Endothelial cell of umbilical vein (primary cell): Measurements from ENCODE around the gene ZNF888. TPM values are rescaled to one million over a fixed set of nuclear protein-coding genes. Genes with fewer than 3 reads are reported as not detected.

Experiments
- BruUV-seq: library from RNA; stranded (reverse); fragments of 400-500 nt; replicated peaks from 2 replicates; lab custom pipeline; 2021; lab: Mats Ljungman, UMichigan
- CTCF ChIA-PET: fragments of 300-600, 350-600 bp; sonication (Branson Sonifier 250); formaldehyde crosslinking; loops from one replicate; lab custom pipeline; 2021; ENCODE audit warnings: antibody characterized with exemption, inconsistent platforms; lab: Charles Lee
- POLR2A ChIA-PET: fragments of 300-600, 350-600 bp; sonication (Branson Sonifier 250); formaldehyde crosslinking; loops from one replicate; lab custom pipeline; 2021; ENCODE audit warnings: antibody characterized with exemption, inconsistent platforms; lab: Charles Lee
- DNase-seq: peaks from one replicate; pipeline ENCODE4 v3.0.0-alpha.2; 2011; ENCODE audit warnings: low read depth, low spot score
- FAIRE-seq: peaks from 2 replicates; lab custom pipeline; 2011; peaks lifted over from hg19 to GRCh38; lab: Jason Lieb, UNC
- H2AFZ ChIP-seq: 2 replicates; pipeline ENCODE4 v1.6.0; 2012; ENCODE audit warnings: low read depth, low read length, control low read depth, inconsistent platforms
- H3K27ac ChIP-seq: 2 replicates; pipeline ENCODE4 v1.5.1; 2011; ENCODE audit warnings: low read depth, mild to moderate bottlenecking, control low read depth, low read length, moderate library complexity; ENCODE audit not compliant: insufficient read depth
- H3K27me3 ChIP-seq, 2 experiments: 2 replicates each; pipeline versions ENCODE4 v1.6.0 to v1.6.1; 2011; ENCODE audit warnings: low read length in 2 of 2, mixed read lengths in 1 of 2; ENCODE audit not compliant: control insufficient read depth in 2 of 2, insufficient read depth in 2 of 2
- H3K36me3 ChIP-seq, 2 experiments: 2 replicates in 1 of 2; 3 replicates in 1 of 2; pipeline ENCODE4 v1.5.1; 2011; ENCODE audit warnings: low read length in 2 of 2, mild to moderate bottlenecking in 1 of 2, moderate library complexity in 1 of 2; ENCODE audit not compliant: control insufficient read depth in 2 of 2, insufficient read depth in 2 of 2; ENCODE audit errors: extremely low read depth in 1 of 2
- H3K4me1 ChIP-seq: 3 replicates; pipeline ENCODE4 v1.5.1; 2011; ENCODE audit warnings: mild to moderate bottlenecking, low read length; ENCODE audit not compliant: control insufficient read depth, insufficient read depth; ENCODE audit errors: extremely low read depth
- H3K4me2 ChIP-seq: 2 replicates; pipeline ENCODE4 v1.6.1; 2011; ENCODE audit warnings: low read length, control low read depth, mixed read lengths; ENCODE audit not compliant: insufficient read depth
- H3K4me3 ChIP-seq, 3 experiments: fragments of 200-600 bp in 1 of 3; sonication (generic), shearing (Covaris generic) in 1 of 3; replicated peaks in 1 of 3; 2 replicates each; pipeline ENCODE4 v1.5.1; 2011 to 2016; ENCODE audit warnings: control low read depth in 3 of 3, low read length in 3 of 3, mild to moderate bottlenecking in 2 of 3, inconsistent platforms in 1 of 3, low read depth in 1 of 3, moderate library complexity in 1 of 3; ENCODE audit not compliant: insufficient read depth in 1 of 3
- H3K79me2 ChIP-seq: 2 replicates; pipeline ENCODE4 v1.6.0; 2012; ENCODE audit warnings: low read length, inconsistent platforms; ENCODE audit not compliant: control insufficient read depth, insufficient read depth
- H3K9ac ChIP-seq: replicated peaks from 2 replicates; pipeline ENCODE3; 2011; ENCODE audit warnings: low read length, control low read depth; ENCODE audit not compliant: insufficient read depth; ENCODE audit errors: extremely low read depth
- H3K9me1 ChIP-seq: replicated peaks from 3 replicates; pipeline ENCODE4 v1.6.0; 2011; ENCODE audit warnings: mild to moderate bottlenecking, low read length; ENCODE audit not compliant: control insufficient read depth, insufficient read depth; ENCODE audit errors: extremely low read depth
- H3K9me3 ChIP-seq: replicated peaks from 2 replicates; pipeline ENCODE4 v1.5.1; 2012; ENCODE audit warnings: low read length, inconsistent platforms; ENCODE audit not compliant: control insufficient read depth, insufficient read depth
- H4K20me1 ChIP-seq: replicated peaks from 2 replicates; pipeline ENCODE3; 2011; ENCODE audit warnings: mild to moderate bottlenecking, low read length; ENCODE audit not compliant: control insufficient read depth, insufficient read depth; ENCODE audit errors: extremely low read depth
- EZH2 ChIP-seq: IDR thresholded peaks from 2 replicates; pipeline ENCODE4 v1.6.1; 2012; ENCODE audit warnings: borderline replicate concordance, low read depth, mild to moderate bottlenecking, moderate library complexity, low read length, inconsistent platforms; ENCODE audit not compliant: severe bottlenecking
- FOS ChIP-seq: IDR thresholded peaks from 2 replicates; pipeline ENCODE4 v1.6.1; 2011; ENCODE audit warnings: mild to moderate bottlenecking, low read length, moderate library complexity, borderline replicate concordance; ENCODE audit not compliant: insufficient read depth
- GATA2 ChIP-seq: IDR thresholded peaks from 2 replicates; pipeline ENCODE4 v1.7.0; 2011; ENCODE audit warnings: low read depth, mild to moderate bottlenecking, moderate library complexity, mixed read lengths, low read length; ENCODE audit not compliant: insufficient read length, insufficient read depth
- JUN ChIP-seq: IDR thresholded peaks from 2 replicates; pipeline ENCODE4 v1.6.1; 2011; ENCODE audit warnings: borderline replicate concordance, low read depth; ENCODE audit not compliant: insufficient read length, insufficient read depth
- MAX ChIP-seq: IDR thresholded peaks from 2 replicates; pipeline ENCODE4 v1.6.1; 2011; ENCODE audit not compliant: insufficient read depth, insufficient read length
- MYC ChIP-seq: IDR thresholded peaks from one replicate; pipeline ENCODE4 v1.6.1; 2011; ENCODE audit warnings: mild to moderate bottlenecking, low read depth, low read length
- POLR2A ChIP-seq: IDR thresholded peaks from 2 replicates; pipeline ENCODE4 v1.6.1; 2012; ENCODE audit warnings: low read depth, mild to moderate bottlenecking, control low read depth, low read length
- POLR2AphosphoS5 ChIP-seq: IDR thresholded peaks from 2 replicates; pipeline ENCODE4 v1.6.1; 2012; ENCODE audit warnings: low read depth, mild to moderate bottlenecking, control low read depth, low read length, moderate library complexity; ENCODE audit not compliant: insufficient read depth
- dilution Hi-C: fragments of 300-500 bp; cut with MboI; formaldehyde crosslinking; loops from one replicate; pipeline ENCODE4 v1.15.0; 2019; ENCODE audit warnings: low sequenced_read_pairs; ENCODE audit not compliant: extremely low pct_ligation_motif_present
- intact Hi-C: fragments of 100-400 bp; cut with micrococcal nuclease; formaldehyde crosslinking; loops from one replicate; pipeline ENCODE4 v1.10.0; 2022
- polyA plus RNA-seq, 4 experiments: library from polyadenylated mRNA; depleted of rRNA in 3 of 4; stranded (reverse) in 3 of 4; unstranded in 1 of 4; fragments of >200 nt; gene quantifications; 2 replicates each; pipeline versions ENCODE4 v1.2.1 to v1.2.3, GENCODE V29; 2011 to 2012; ENCODE audit warnings: missing spikeins in 1 of 4
- total RNA-seq: library from RNA; stranded (reverse); gene quantifications from 2 replicates; pipeline ENCODE4 v1.2.3, GENCODE V29; 2021
- TF ChIP-seq, protein P1 (sequence below), 2 donors: IDR thresholded peaks; 1 replicate in 1 of 2; 2 replicates in 1 of 2; pipeline ENCODE4 v1.5.1; 2011; ENCODE audit warnings: low read length in 2 of 2, mild to moderate bottlenecking in 2 of 2, moderate library complexity in 2 of 2, control low read depth in 1 of 2, inconsistent platforms in 1 of 2, low read depth in 1 of 2; ENCODE audit not compliant: insufficient read depth in 1 of 2; ENCODE audit errors: extremely low read depth in 1 of 2

Gene ZNF888
- total and polyA plus RNA-seq, 2 donors (not counting 3 experiments of a cell fraction or from before 2014, with no cell fraction given) = 0.72 to 3.9 TPM

DNA sequence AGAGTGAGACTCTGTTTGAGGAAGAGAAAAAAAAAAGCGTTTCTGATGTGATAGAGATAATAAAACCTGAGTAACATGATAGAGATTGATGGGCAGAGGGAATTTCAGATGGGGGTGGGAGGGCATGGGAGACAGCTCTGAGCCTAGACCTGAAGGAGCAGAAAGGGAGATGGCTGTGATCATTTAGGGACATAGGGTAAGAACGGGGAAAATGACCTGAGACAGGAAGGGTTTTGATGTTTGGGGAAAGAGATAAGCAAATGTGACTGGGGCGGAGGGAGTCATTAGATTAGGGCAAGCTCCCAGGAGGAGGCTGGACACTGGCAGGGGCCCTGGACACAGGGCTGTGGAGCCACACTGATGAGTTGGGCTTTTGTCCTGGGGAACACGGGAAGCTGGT is 31.9 kb downstream of the ZNF888 start:
- FAIRE-seq (no peak), DNase-seq (no peak)
- TF ChIP-seq MYC (no peak), POLR2A (no peak), GATA2 (no peak), MAX (no peak), FOS (no peak), EZH2 (no peak), JUN (no peak), POLR2AphosphoS5 (no peak)
- TF ChIP-seq, protein P1, sequence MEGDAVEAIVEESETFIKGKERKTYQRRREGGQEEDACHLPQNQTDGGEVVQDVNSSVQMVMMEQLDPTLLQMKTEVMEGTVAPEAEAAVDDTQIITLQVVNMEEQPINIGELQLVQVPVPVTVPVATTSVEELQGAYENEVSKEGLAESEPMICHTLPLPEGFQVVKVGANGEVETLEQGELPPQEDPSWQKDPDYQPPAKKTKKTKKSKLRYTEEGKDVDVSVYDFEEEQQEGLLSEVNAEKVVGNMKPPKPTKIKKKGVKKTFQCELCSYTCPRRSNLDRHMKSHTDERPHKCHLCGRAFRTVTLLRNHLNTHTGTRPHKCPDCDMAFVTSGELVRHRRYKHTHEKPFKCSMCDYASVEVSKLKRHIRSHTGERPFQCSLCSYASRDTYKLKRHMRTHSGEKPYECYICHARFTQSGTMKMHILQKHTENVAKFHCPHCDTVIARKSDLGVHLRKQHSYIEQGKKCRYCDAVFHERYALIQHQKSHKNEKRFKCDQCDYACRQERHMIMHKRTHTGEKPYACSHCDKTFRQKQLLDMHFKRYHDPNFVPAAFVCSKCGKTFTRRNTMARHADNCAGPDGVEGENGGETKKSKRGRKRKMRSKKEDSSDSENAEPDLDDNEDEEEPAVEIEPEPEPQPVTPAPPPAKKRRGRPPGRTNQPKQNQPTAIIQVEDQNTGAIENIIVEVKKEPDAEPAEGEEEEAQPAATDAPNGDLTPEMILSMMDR (IDR thresholded peaks at IDR 0.05; ENCODE audit: extremely low read depth in 1 of 2, insufficient read depth in 1 of 2, low read depth in 1 of 2, low read length in 2 of 2) = no peak
- H4K20me1 ChIP-seq = no peaks in the 10 kb centered on the region
- no peaks in the 10 kb centered on the region for H3K9me3 ChIP-seq
- no TSS peak for BruUV-seq
- no peak overlapping the region for H3K9ac ChIP-seq
- H3K79me2 ChIP-seq = peaks cover 3% of the 10 kb centered on the region
- H3K36me3 ChIP-seq = peaks cover 0 to 14% of the 10 kb centered on the region in 2 experiments
- H3K4me2 ChIP-seq = no peak overlapping the region
- H3K27me3 ChIP-seq = no peaks in the 10 kb centered on the region
- H3K9me1 ChIP-seq = no peaks in the 10 kb centered on the region
- ChIA-PET POLR2A (no interaction called here), CTCF (interaction anchor here (0.5 kb wide), 1 partner anchor 82 kb away, joined by 3 read pairs; no protein-coding TSS in a partner anchor)
- no peak overlapping the region for H2AFZ ChIP-seq
- no peak overlapping the region for H3K27ac ChIP-seq
- H3K4me1 ChIP-seq = no peaks in the 10 kb centered on the region
- intact Hi-C loops (no loop called here), dilution Hi-C loops (no loop called here)
- H3K4me3 ChIP-seq = no peak overlapping the region
